ENCODE results near the gene ATP8A2. TPM values are rescaled to one million over a fixed set of nuclear protein-coding genes. Genes with fewer than 3 reads are reported as not detected.

ATP8A2 gene
- total RNA-seq, 2 donors from 2014 or later, result 0.41 to 1.6 TPM

- ATAC-seq (ENCODE audit: insufficient number of reproducible peaks, low FRiP score, low read depth), result no peak
These were observed 403.5 kb downstream of the ATP8A2 start for GRCh38 chr13:25775275-25775674.

GRCh38 chr13:25775986-25776385 lies 404.2 kb downstream of the ATP8A2 start:
- TF ChIP-seq CTCF (IDR thresholded peaks at IDR 0.05), result no peak
- Histone ChIP-seq H3K9me3 (no peaks in the 10 kb centered on the region), H3K27me3 (replicated peaks; ENCODE audit: insufficient read depth) (no peaks in the 10 kb centered on the region), H3K4me3 (no peak overlapping the region), H3K4me1 (ENCODE audit: control insufficient read depth in 1 of 2, low read depth in 2 of 2) (no peaks in the 10 kb centered on the region), H3K36me3 (no peaks in the 10 kb centered on the region), H3K27ac (no peak overlapping the region)
- ATAC-seq (ENCODE audit: insufficient number of reproducible peaks, low FRiP score, low read depth) (no peak), DNase-seq (ENCODE audit: low spot score) (no peak)

More at GRCh38 chr13:25775275-25775674, 403.5 kb downstream of the ATP8A2 start:
- no peak overlapping the region for H3K4me3 ChIP-seq
- H3K4me1 ChIP-seq (ENCODE audit: control insufficient read depth in 1 of 2, low read depth in 2 of 2), result no peaks in the 10 kb centered on the region
- no peak for TF ChIP-seq CTCF (IDR thresholded peaks at IDR 0.05)
- H3K9me3 ChIP-seq, result no peaks in the 10 kb centered on the region
- DNase-seq (ENCODE audit: low spot score), result no peak
- H3K27me3 ChIP-seq (replicated peaks; ENCODE audit: insufficient read depth), result no peaks in the 10 kb centered on the region
- H3K27ac ChIP-seq, result no peak overlapping the region
- H3K36me3 ChIP-seq, result no peaks in the 10 kb centered on the region

- Histone ChIP-seq H3K4me1 (ENCODE audit: control insufficient read depth in 1 of 2, low read depth in 2 of 2) (no peaks in the 10 kb centered on the region), H3K36me3 (no peaks in the 10 kb centered on the region), H3K9me3 (no peaks in the 10 kb centered on the region), H3K27ac (no peak overlapping the region), H3K4me3 (no peak overlapping the region), H3K27me3 (replicated peaks; ENCODE audit: insufficient read depth) (no peaks in the 10 kb centered on the region)
- no peak for TF ChIP-seq CTCF (IDR thresholded peaks at IDR 0.05)
- no peak for ATAC-seq (ENCODE audit: insufficient number of reproducible peaks, low FRiP score, low read depth)
- no peak for DNase-seq (ENCODE audit: low spot score)
These were observed 404.9 kb downstream of the ATP8A2 start for GRCh38 chr13:25776722-25777121.

- ATAC-seq (ENCODE audit: insufficient number of reproducible peaks, low FRiP score, low read depth), result no peak
- DNase-seq (ENCODE audit: low spot score), result no peak
- no peaks in the 10 kb centered on the region for H3K27me3 ChIP-seq (replicated peaks; ENCODE audit: insufficient read depth)
These were observed 405.7 kb downstream of the ATP8A2 start for GRCh38 chr13:25777509-25777908.

GRCh38 chr13:25778365-25778764 lies 406.6 kb downstream of the ATP8A2 start:
- Histone ChIP-seq H3K4me3 (no peak overlapping the region), H3K27me3 (replicated peaks; ENCODE audit: insufficient read depth) (no peaks in the 10 kb centered on the region), H3K27ac (no peak overlapping the region), H3K36me3 (no peaks in the 10 kb centered on the region), H3K4me1 (ENCODE audit: control insufficient read depth in 1 of 2, low read depth in 2 of 2) (no peaks in the 10 kb centered on the region), H3K9me3 (no peaks in the 10 kb centered on the region)
- TF ChIP-seq CTCF (IDR thresholded peaks at IDR 0.05), result no peak
- DNase-seq (ENCODE audit: low spot score) (no peak), ATAC-seq (ENCODE audit: insufficient number of reproducible peaks, low FRiP score, low read depth) (no peak)

More at GRCh38 chr13:25777509-25777908, 405.7 kb downstream of the ATP8A2 start:
- no peak for TF ChIP-seq CTCF (IDR thresholded peaks at IDR 0.05)
- Histone ChIP-seq H3K4me1 (ENCODE audit: control insufficient read depth in 1 of 2, low read depth in 2 of 2) (no peaks in the 10 kb centered on the region), H3K9me3 (no peaks in the 10 kb centered on the region), H3K4me3 (no peak overlapping the region), H3K36me3 (no peaks in the 10 kb centered on the region), H3K27ac (no peak overlapping the region)
